A673 (cell line): ENCODE data around the gene VMAC. TPM values are rescaled to one million over a fixed set of nuclear protein-coding genes. Genes with fewer than 3 reads are reported as not detected.

Experiments used
- BruUV-seq: library from RNA; stranded (reverse); fragments of 400-500 nt; replicated peaks from 2 replicates; lab custom pipeline; 2021; lab: Mats Ljungman, UMichigan
- CTCF ChIA-PET: fragments of 300-600 bp; sonication (Branson Sonifier 250); formaldehyde crosslinking; loops from one replicate; lab custom pipeline; 2022; ENCODE audit warnings: antibody characterized with exemption; lab: Charles Lee
- POLR2A ChIA-PET: fragments of 300-600 bp; sonication (Branson Sonifier 250); formaldehyde crosslinking; loops from one replicate; lab custom pipeline; 2022; ENCODE audit warnings: antibody characterized with exemption; ENCODE audit not compliant: low non-redundant PET; lab: Charles Lee
- DNase-seq: peaks from one replicate; pipeline ENCODE4 v3.0.0-alpha.2; 2015; ENCODE audit warnings: low spot score
- H3K27ac ChIP-seq: fragments of 200-600 bp; sonication (generic); 2 replicates; pipeline ENCODE4 v1.5.1; 2016; ENCODE audit warnings: mixed run types, low read depth, mild to moderate bottlenecking, mixed read lengths, antibody characterized with exemption, low read length; ENCODE audit not compliant: poor library complexity, severe bottlenecking
- H3K27me3 ChIP-seq: fragments of 200-600 bp; sonication (generic); replicated peaks from 2 replicates; pipeline ENCODE4 v1.6.1; 2017; ENCODE audit warnings: mixed run types, low read depth, mild to moderate bottlenecking, mixed read lengths, antibody characterized with exemption, low read length; ENCODE audit not compliant: insufficient read depth, poor library complexity
- H3K36me3 ChIP-seq: fragments of 200-600 bp; sonication (generic); 2 replicates; pipeline ENCODE4 v1.6.1; 2016; ENCODE audit warnings: mixed run types, mild to moderate bottlenecking, mixed read lengths, antibody characterized with exemption, low read length; ENCODE audit not compliant: insufficient read depth, poor library complexity, severe bottlenecking
- H3K4me1 ChIP-seq: fragments of 200-600 bp; sonication (generic); 2 replicates; pipeline ENCODE4 v1.6.1; 2017; ENCODE audit warnings: mixed run types, mild to moderate bottlenecking, mixed read lengths, antibody characterized with exemption, low read length; ENCODE audit not compliant: insufficient read depth, poor library complexity, severe bottlenecking
- H3K4me3 ChIP-seq: fragments of 200-600 bp; sonication (generic); 2 replicates; pipeline ENCODE4 v1.5.1; 2016; ENCODE audit warnings: low read depth, mixed run types, mild to moderate bottlenecking, mixed read lengths, low read length; ENCODE audit not compliant: poor library complexity, severe bottlenecking
- H3K9me3 ChIP-seq: fragments of 200-600 bp; sonication (generic); 2 replicates; pipeline ENCODE4 v1.6.1; 2016; ENCODE audit warnings: mixed run types, low read depth, mild to moderate bottlenecking, mixed read lengths, antibody characterized with exemption, low read length; ENCODE audit not compliant: poor library complexity, severe bottlenecking
- CTCF ChIP-seq: fragments of 300-800, 200-600 bp; sonication (generic); conservative IDR thresholded peaks from 2 replicates; pipeline ENCODE4 v1.5.1; 2017; ENCODE audit warnings: low read depth, mild to moderate bottlenecking, antibody characterized with exemption, low read length, moderate library complexity, mixed read lengths
- EZH2 ChIP-seq: fragments of 200-600 bp; sonication (generic); IDR thresholded peaks from 2 replicates; pipeline ENCODE4 v1.6.1; 2017; ENCODE audit warnings: borderline replicate concordance, low read depth, mild to moderate bottlenecking, mixed read lengths, antibody characterized with exemption, low read length; ENCODE audit not compliant: poor library complexity, severe bottlenecking
- intact Hi-C: fragments of 100-400 bp; cut with micrococcal nuclease; formaldehyde crosslinking; loops from one replicate; pipeline ENCODE4 v1.10.0; 2022; ENCODE audit not compliant: unreplicated experiment
- total RNA-seq: library from RNA; stranded (reverse); gene quantifications from 2 replicates; pipeline ENCODE4 v1.2.3, GENCODE V29; 2021

The VMAC gene
- total RNA-seq, 1 experiment from 2014 or later = 0.67 TPM

- no peaks in the 10 kb centered on the region for H3K27me3 ChIP-seq
- ChIA-PET CTCF (interaction anchor here (0.7 kb wide), 1 partner anchor 9 kb away, joined by 4 read pairs; no protein-coding TSS in a partner anchor), POLR2A (no interaction called here)
- intact Hi-C loops = no loop called here
- no peak overlapping the region for H3K4me3 ChIP-seq
- H3K4me1 ChIP-seq = peaks cover 8% of the 10 kb centered on the region
- no peak overlapping the region for H3K27ac ChIP-seq
- H3K9me3 ChIP-seq = no peaks in the 10 kb centered on the region
- peaks cover 5% of the 10 kb centered on the region for H3K36me3 ChIP-seq
- BruUV-seq = no TSS peak
- TF ChIP-seq EZH2 (no peak), CTCF (no peak)
- no peak for DNase-seq
Measured at GRCh38 chr19:5900976-5901375, 3.7 kb upstream of the VMAC start.

GRCh38 chr19:5903056-5903623, 1.5 kb upstream of the VMAC start:
- peaks cover 4% of the 10 kb centered on the region for H3K36me3 ChIP-seq
- H3K9me3 ChIP-seq = no peaks in the 10 kb centered on the region
- no TSS peak for BruUV-seq
- peak overlapping the region; percentile 96 for H3K27ac ChIP-seq
- TF ChIP-seq EZH2 (no peak), CTCF (no peak)
- H3K4me1 ChIP-seq = peaks cover 8% of the 10 kb centered on the region
- intact Hi-C loops = no loop called here
- peak overlapping the region; percentile 95 for H3K4me3 ChIP-seq
- POLR2A ChIA-PET = interaction anchor here (0.7 kb wide), 1 partner anchor 368 kb away, joined by 6 read pairs; no protein-coding TSS in a partner anchor
- H3K27me3 ChIP-seq = no peaks in the 10 kb centered on the region
- CTCF ChIA-PET = interaction anchor here (1.5 to 2.0 kb wide), 2 partner anchors 65 to 99 kb away, joined by 3 to 16 read pairs; partner anchors contain the start of gene NRTN
- no peak for DNase-seq

- H3K4me1 ChIP-seq = peaks cover 8% of the 10 kb centered on the region
- H3K27ac ChIP-seq = peak within 1 kb of the TSS; percentile 96
- peak within 1 kb of the TSS; percentile 95 for H3K4me3 ChIP-seq
- BruUV-seq = no TSS peak
- H3K9me3 ChIP-seq = no peaks in the 10 kb centered on the region
- intact Hi-C loops = no loop called here
- no peaks in the 10 kb centered on the region for H3K27me3 ChIP-seq
- DNase-seq = peak; percentile 97
- TF ChIP-seq EZH2 (no peak), CTCF (no peak)
- ChIA-PET POLR2A (interaction anchor here (0.5 to 1.3 kb wide), 7 partner anchors 76 to 1781 kb away, joined by 3 to 22 read pairs (median 6); no protein-coding TSS in a partner anchor), CTCF (interaction anchor here (0.6 to 2.0 kb wide), 3 partner anchors 64 to 1225 kb away, joined by 3 to 16 read pairs (median 4); partner anchors contain the start of gene NRTN)
- H3K36me3 ChIP-seq = peaks cover 4% of the 10 kb centered on the region
Measured at GRCh38 chr19:5903624-5904351, 884 bp upstream of the VMAC start, which contains the start of gene NDUFA11. TSS of gene NDUFA11 (minus strand) at chr19:5903790. CDS start at chr19:5903708, 82 bp downstream.
